Osteoblast (primary cell): Measurements from ENCODE around the gene SRD5A2. TPM values are rescaled to one million over a fixed set of nuclear protein-coding genes. Genes with fewer than 3 reads are reported as not detected.

Source experiments
- DNase-seq: peaks from one replicate; pipeline ENCODE4 v3.0.0; 2011; ENCODE audit warnings: low spot score, mixed read lengths; ENCODE audit not compliant: insufficient read length; ENCODE audit errors: missing footprints
- H2AFZ ChIP-seq: 2 replicates; pipeline ENCODE4 v1.6.0; 2011; ENCODE audit warnings: mild to moderate bottlenecking, low read length
- H3K27ac ChIP-seq: 2 replicates; pipeline ENCODE4 v1.5.1; 2011; ENCODE audit warnings: mild to moderate bottlenecking, low read depth, low read length, moderate library complexity
- H3K27me3 ChIP-seq: 2 replicates; pipeline ENCODE4 v1.6.0; 2012; ENCODE audit warnings: mild to moderate bottlenecking, control low read depth, inconsistent platforms, low read length, moderate library complexity; ENCODE audit not compliant: insufficient read depth
- H3K36me3 ChIP-seq: 2 replicates; pipeline ENCODE4 v1.5.1; 2011; ENCODE audit warnings: mild to moderate bottlenecking, low read length, control low read depth, moderate library complexity; ENCODE audit not compliant: insufficient read depth
- H3K4me1 ChIP-seq: 2 replicates; pipeline ENCODE4 v1.5.1; 2011; ENCODE audit warnings: mild to moderate bottlenecking, low read length, control low read depth, moderate library complexity; ENCODE audit not compliant: insufficient read depth
- H3K4me2 ChIP-seq: 2 replicates; pipeline ENCODE4 v1.6.0; 2011; ENCODE audit warnings: mild to moderate bottlenecking, low read length; ENCODE audit not compliant: insufficient read depth
- H3K4me3 ChIP-seq: fragments of 200-600 bp; sonication (generic); 3 replicates; pipeline ENCODE4 v1.5.1; 2012; ENCODE audit warnings: mild to moderate bottlenecking, low read length, inconsistent platforms; ENCODE audit not compliant: insufficient read depth
- H3K79me2 ChIP-seq: 2 replicates; pipeline ENCODE4 v1.6.0; 2012; ENCODE audit warnings: mild to moderate bottlenecking, low read length, control low read depth, inconsistent platforms; ENCODE audit not compliant: insufficient read depth
- H3K9me3 ChIP-seq: 2 replicates; pipeline ENCODE4 v1.5.1; 2011; ENCODE audit warnings: low read depth, low read length, control low read depth
- H4K20me1 ChIP-seq: 2 replicates; pipeline ENCODE4 v1.6.0; 2012; ENCODE audit warnings: mild to moderate bottlenecking, low read length, control low read depth; ENCODE audit not compliant: insufficient read depth
- CTCF ChIP-seq: IDR thresholded peaks from 2 replicates; pipeline ENCODE4 v1.5.1; 2011; ENCODE audit warnings: mild to moderate bottlenecking, low read depth, low read length, moderate library complexity; ENCODE audit errors: extremely low read depth
- total RNA-seq: library from RNA; depleted of rRNA; stranded (reverse); fragments of >200 nt; gene quantifications from 2 replicates; pipeline ENCODE4 v1.2.3, GENCODE V29; 2012

The SRD5A2 gene
- not detected in 2 replicates for total RNA-seq

GRCh38 chr2:31580321-31581117 lies at the start of gene SRD5A2:
TSS of gene SRD5A2 (minus strand) at chr2:31580938. CDS start at chr2:31580900, 38 bp downstream.
- no peak within 1 kb of the TSS for H3K4me2 ChIP-seq
- H3K9me3 ChIP-seq: no peaks in the 10 kb centered on the region
- peaks cover 24% of the 10 kb centered on the region for H3K27me3 ChIP-seq
- H3K4me1 ChIP-seq: no peaks in the 10 kb centered on the region
- no peak for DNase-seq
- no peak within 1 kb of the TSS for H3K27ac ChIP-seq
- no peaks in the 10 kb centered on the region for H3K79me2 ChIP-seq
- H3K36me3 ChIP-seq: no peaks in the 10 kb centered on the region
- TF ChIP-seq CTCF: no peak
- no peak within 1 kb of the TSS for H3K4me3 ChIP-seq
- H2AFZ ChIP-seq: no peak within 1 kb of the TSS
- H4K20me1 ChIP-seq: no peaks in the 10 kb centered on the region

- H3K27me3 ChIP-seq: no peaks in the 10 kb centered on the region
- no peaks in the 10 kb centered on the region for H3K4me1 ChIP-seq
- H2AFZ ChIP-seq: no peak overlapping the region
- H3K4me3 ChIP-seq: no peak overlapping the region
- H4K20me1 ChIP-seq: no peaks in the 10 kb centered on the region
- no peak for TF ChIP-seq CTCF
- DNase-seq: no peak
- H3K4me2 ChIP-seq: no peak overlapping the region
- H3K27ac ChIP-seq: no peak overlapping the region
- H3K79me2 ChIP-seq: no peaks in the 10 kb centered on the region
- no peaks in the 10 kb centered on the region for H3K9me3 ChIP-seq
- H3K36me3 ChIP-seq: no peaks in the 10 kb centered on the region
These were observed 25.8 kb upstream of the SRD5A2 start for GRCh38 chr2:31606509-31606908.

- Histone ChIP-seq H3K36me3 (no peaks in the 10 kb centered on the region), H3K9me3 (no peaks in the 10 kb centered on the region), H3K4me1 (no peaks in the 10 kb centered on the region), H2AFZ (no peak overlapping the region), H3K27me3 (no peaks in the 10 kb centered on the region), H3K27ac (no peak overlapping the region), H3K4me3 (no peak overlapping the region), H3K79me2 (no peaks in the 10 kb centered on the region), H4K20me1 (no peaks in the 10 kb centered on the region), H3K4me2 (no peak overlapping the region)
- DNase-seq: no peak
- TF ChIP-seq CTCF: no peak
These were observed 18.0 kb upstream of the SRD5A2 start for GRCh38 chr2:31598694-31599093.

- Histone ChIP-seq H3K9me3 (no peaks in the 10 kb centered on the region), H3K36me3 (no peaks in the 10 kb centered on the region), H3K79me2 (no peaks in the 10 kb centered on the region), H3K4me2 (no peak overlapping the region), H3K4me3 (no peak overlapping the region), H4K20me1 (no peaks in the 10 kb centered on the region), H2AFZ (no peak overlapping the region), H3K4me1 (no peaks in the 10 kb centered on the region), H3K27me3 (peaks cover 10% of the 10 kb centered on the region), H3K27ac (no peak overlapping the region)
- no peak for TF ChIP-seq CTCF
- no peak for DNase-seq
These were observed 5.5 kb upstream of the SRD5A2 start for GRCh38 chr2:31586230-31586629.
